Loucy (cell line): ENCODE results near the gene PIAS1.

ENCODE experiments used
- H2AFZ ChIP-seq: fragments of 200-600 bp; sonication (generic); 2 replicates; pipeline ENCODE4 v1.6.0; 2016; ENCODE audit warnings: antibody characterized with exemption, mild to moderate bottlenecking, low read length, moderate library complexity
- H3F3A ChIP-seq: fragments of 200-600 bp; 2 replicates; pipeline ENCODE4 v1.6.0; 2016; ENCODE audit warnings: antibody characterized with exemption, low read depth, mild to moderate bottlenecking
- H3K27me3 ChIP-seq: fragments of 200-600 bp; sonication (generic); 2 replicates; pipeline ENCODE4 v1.6.1; 2014; ENCODE audit warnings: low read length, mild to moderate bottlenecking; ENCODE audit not compliant: insufficient read depth, poor library complexity, severe bottlenecking
- H3K36me3 ChIP-seq: fragments of 200-600 bp; sonication (generic); 2 replicates; pipeline ENCODE4 v1.6.1; 2016; ENCODE audit warnings: low read length; ENCODE audit not compliant: insufficient read depth
- H3K4me1 ChIP-seq: fragments of 200-600 bp; sonication (generic); 2 replicates; pipeline ENCODE4 v1.5.1; 2014; ENCODE audit warnings: low read length, mild to moderate bottlenecking; ENCODE audit not compliant: insufficient read depth, poor library complexity, severe bottlenecking
- H3K4me2 ChIP-seq: fragments of 200-600 bp; sonication (generic); 2 replicates; pipeline ENCODE4 v1.6.0; 2014; ENCODE audit warnings: antibody characterized with exemption, low read length, low read depth, mild to moderate bottlenecking; ENCODE audit not compliant: poor library complexity, severe bottlenecking
- H3K4me3 ChIP-seq: fragments of 200-600 bp; sonication (generic); 2 replicates; pipeline ENCODE4 v1.5.1; 2014; ENCODE audit warnings: low read length, mild to moderate bottlenecking, mixed read lengths; ENCODE audit not compliant: poor library complexity, severe bottlenecking
- H3K79me2 ChIP-seq: fragments of 200-600 bp; sonication (generic); 2 replicates; pipeline ENCODE4 v1.6.1; 2014; ENCODE audit warnings: low read length; ENCODE audit not compliant: insufficient read depth
- H3K9ac ChIP-seq: fragments of 200-600 bp; sonication (generic); 2 replicates; pipeline ENCODE4 v1.6.0; 2014; ENCODE audit warnings: mild to moderate bottlenecking, low read depth, low read length, moderate library complexity; ENCODE audit not compliant: poor library complexity, severe bottlenecking
- H3K9me2 ChIP-seq: fragments of 200-600 bp; sonication (generic); replicated peaks from 2 replicates; pipeline ENCODE4 v1.6.1; 2016; ENCODE audit warnings: low read depth, low read length, mixed read lengths
- H3K9me3 ChIP-seq: fragments of 200-600 bp; sonication (generic); 2 replicates; pipeline ENCODE4 v1.6.1; 2014; ENCODE audit warnings: mild to moderate bottlenecking, antibody characterized with exemption, low read length, low read depth; ENCODE audit not compliant: insufficient read depth
- H4K20me1 ChIP-seq: fragments of 200-600 bp; sonication (generic); 2 replicates; pipeline ENCODE4 v1.6.0; 2014; ENCODE audit warnings: antibody characterized with exemption, low read length, mild to moderate bottlenecking; ENCODE audit not compliant: insufficient read depth, poor library complexity, severe bottlenecking
- EZH2phosphoT487 ChIP-seq: fragments of 200-600 bp; IDR thresholded peaks from 2 replicates; pipeline ENCODE4 v1.6.1; 2018; ENCODE audit warnings: antibody characterized with exemption, mild to moderate bottlenecking, moderate library complexity, borderline replicate concordance
- TF ChIP-seq, protein P1 (sequence below): fragments of 200-600 bp; sonication (generic); conservative IDR thresholded peaks from 2 replicates; pipeline ENCODE4 v1.5.1; 2014; ENCODE audit warnings: mild to moderate bottlenecking, antibody characterized with exemption, low read length

Gene PIAS1

DNA sequence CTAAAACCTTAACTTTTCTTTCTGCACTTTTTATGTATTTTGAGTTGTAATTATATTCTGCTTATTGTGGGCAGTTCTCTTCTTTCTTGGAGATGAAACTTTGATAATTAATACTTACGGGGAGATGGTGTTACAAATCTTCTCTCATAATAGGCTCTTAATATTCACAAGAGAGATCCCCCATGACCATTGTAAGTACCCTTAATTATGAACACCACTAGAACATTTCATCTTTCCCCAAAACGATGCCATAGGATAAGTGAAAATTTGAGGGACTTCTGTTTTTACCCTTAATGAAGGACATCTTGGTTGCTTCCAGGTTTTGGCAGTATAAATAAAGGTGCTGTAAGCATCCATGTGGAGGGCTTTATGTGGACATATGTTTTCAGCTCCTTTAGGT is 60.7 kb downstream of the PIAS1 start:
- TF ChIP-seq EZH2phosphoT487 = no peak
- TF ChIP-seq, protein P1, sequence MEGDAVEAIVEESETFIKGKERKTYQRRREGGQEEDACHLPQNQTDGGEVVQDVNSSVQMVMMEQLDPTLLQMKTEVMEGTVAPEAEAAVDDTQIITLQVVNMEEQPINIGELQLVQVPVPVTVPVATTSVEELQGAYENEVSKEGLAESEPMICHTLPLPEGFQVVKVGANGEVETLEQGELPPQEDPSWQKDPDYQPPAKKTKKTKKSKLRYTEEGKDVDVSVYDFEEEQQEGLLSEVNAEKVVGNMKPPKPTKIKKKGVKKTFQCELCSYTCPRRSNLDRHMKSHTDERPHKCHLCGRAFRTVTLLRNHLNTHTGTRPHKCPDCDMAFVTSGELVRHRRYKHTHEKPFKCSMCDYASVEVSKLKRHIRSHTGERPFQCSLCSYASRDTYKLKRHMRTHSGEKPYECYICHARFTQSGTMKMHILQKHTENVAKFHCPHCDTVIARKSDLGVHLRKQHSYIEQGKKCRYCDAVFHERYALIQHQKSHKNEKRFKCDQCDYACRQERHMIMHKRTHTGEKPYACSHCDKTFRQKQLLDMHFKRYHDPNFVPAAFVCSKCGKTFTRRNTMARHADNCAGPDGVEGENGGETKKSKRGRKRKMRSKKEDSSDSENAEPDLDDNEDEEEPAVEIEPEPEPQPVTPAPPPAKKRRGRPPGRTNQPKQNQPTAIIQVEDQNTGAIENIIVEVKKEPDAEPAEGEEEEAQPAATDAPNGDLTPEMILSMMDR = no peak
- Histone ChIP-seq H3K9me3 (no peaks in the 10 kb centered on the region), H3K27me3 (no peaks in the 10 kb centered on the region), H3K4me2 (peak overlapping the region; percentile 72), H3K9ac (peak overlapping the region; percentile 53), H3K36me3 (no peaks in the 10 kb centered on the region; the same call in 1 of the 2 replicates), H3K79me2 (peaks cover 95% of the 10 kb centered on the region), H3K4me1 (peaks cover 30% of the 10 kb centered on the region), H2AFZ (no peak overlapping the region), H3K4me3 (peak overlapping the region; percentile 70), H3F3A (no peaks in the 10 kb centered on the region), H4K20me1 (peaks cover 33% of the 10 kb centered on the region), H3K9me2 (no peaks in the 10 kb centered on the region)

DNA sequence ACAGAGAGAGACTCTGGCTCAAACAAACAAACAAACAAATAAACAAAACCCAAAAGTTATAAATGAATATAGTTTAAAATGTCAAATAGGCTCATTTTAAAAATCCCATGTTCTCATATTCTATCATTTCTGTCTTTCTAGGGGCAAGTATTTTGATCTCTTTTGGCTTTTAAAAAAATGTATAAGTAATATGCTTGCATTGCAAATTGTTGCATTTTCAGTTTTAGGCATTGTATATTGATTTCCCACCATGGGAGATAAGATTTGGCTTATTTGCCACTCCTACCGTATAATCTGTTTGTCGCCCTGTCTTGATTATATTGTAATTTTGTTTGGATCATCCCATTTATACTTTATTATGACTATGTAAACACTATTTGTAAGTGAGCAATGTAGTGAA is 70.6 kb downstream of the PIAS1 start:
- H2AFZ ChIP-seq = no peak overlapping the region

DNA sequence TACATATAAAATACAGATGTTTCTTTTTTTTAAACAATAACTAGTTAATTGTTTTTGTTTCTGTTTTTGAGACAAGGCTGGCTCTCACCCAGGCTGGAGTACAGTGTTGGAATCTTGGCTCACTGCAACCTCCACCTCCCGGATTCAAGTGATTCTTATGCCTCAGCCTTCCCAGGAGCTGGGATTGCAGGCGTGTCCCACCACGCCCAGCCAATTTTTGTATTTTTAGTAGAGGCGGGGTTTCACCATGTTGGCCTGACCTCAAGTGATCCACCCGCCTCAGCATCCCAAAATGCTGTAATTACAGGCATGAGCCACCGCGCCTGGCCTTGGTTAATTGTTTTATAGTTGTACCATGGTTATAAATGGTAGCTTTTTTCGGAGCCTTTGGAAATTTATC is 72.3 kb downstream of the PIAS1 start:
- H3K4me1 ChIP-seq = no peaks in the 10 kb centered on the region
- no peak overlapping the region for H3K4me3 ChIP-seq
- H3K9me2 ChIP-seq = no peaks in the 10 kb centered on the region
- no peaks in the 10 kb centered on the region; the same call in 1 of the 2 replicates for H3F3A ChIP-seq
- H2AFZ ChIP-seq = no peak overlapping the region
- H3K4me2 ChIP-seq = no peak overlapping the region
- no peaks in the 10 kb centered on the region for H3K27me3 ChIP-seq
- peaks cover 21% of the 10 kb centered on the region for H4K20me1 ChIP-seq
- H3K9ac ChIP-seq = no peak overlapping the region
- no peak for TF ChIP-seq EZH2phosphoT487
- TF ChIP-seq, protein P1 = no peak
- peaks cover 11% of the 10 kb centered on the region for H3K36me3 ChIP-seq
- peaks cover 86% of the 10 kb centered on the region for H3K79me2 ChIP-seq
- no peaks in the 10 kb centered on the region for H3K9me3 ChIP-seq

More for the DNA sequence above, 70.6 kb downstream of the PIAS1 start:
- Histone ChIP-seq H3K9me3 (no peaks in the 10 kb centered on the region), H3F3A (no peaks in the 10 kb centered on the region; the same call in 1 of the 2 replicates), H3K27me3 (no peaks in the 10 kb centered on the region), H3K9ac (no peak overlapping the region), H3K36me3 (peaks cover 11% of the 10 kb centered on the region), H3K4me3 (no peak overlapping the region), H3K9me2 (no peaks in the 10 kb centered on the region), H3K79me2 (peaks cover 91% of the 10 kb centered on the region), H3K4me2 (no peak overlapping the region), H4K20me1 (peaks cover 16% of the 10 kb centered on the region), H3K4me1 (no peaks in the 10 kb centered on the region)
- TF ChIP-seq EZH2phosphoT487 = no peak
- TF ChIP-seq, protein P1 = no peak
